HG02678 (cell line): Measurements from ENCODE around the gene CWH43.
"Not testable (repeated sequence)": the region's sequence is repeated elsewhere in the genome, so short reads cannot be mapped to it uniquely, and the experiment has no call there.

ENCODE experiments used
- ATAC-seq: cut with Tn5 transposase; IDR thresholded peaks from one replicate; pipeline ENCODE4 v1.9.1; 2021; ENCODE audit warnings: mild to moderate bottlenecking, moderate library complexity; ENCODE audit not compliant: unreplicated experiment

The CWH43 gene

GRCh38 chr4:49096215-49096614 is 110.1 kb downstream of the CWH43 start:
- ATAC-seq: not testable (repeated sequence)

- ATAC-seq: peak; percentile 36
Observed at GRCh38 chr4:49096627-49097026, 110.6 kb downstream of the CWH43 start.

- ATAC-seq: peak; percentile 29
Observed at GRCh38 chr4:49097071-49097470, 111.0 kb downstream of the CWH43 start.

GRCh38 chr4:49097505-49097904 is 111.4 kb downstream of the CWH43 start:
- ATAC-seq: not testable (repeated sequence)

- not testable (repeated sequence) for ATAC-seq
Observed at GRCh38 chr4:49098034-49098759, 112.1 kb downstream of the CWH43 start.

GRCh38 chr4:49099831-49100444 is 113.9 kb downstream of the CWH43 start:
- not testable (repeated sequence) for ATAC-seq

- ATAC-seq: peak; percentile 29
Observed at GRCh38 chr4:49102344-49102898, 116.3 kb downstream of the CWH43 start.

GRCh38 chr4:49103436-49104136 is 117.5 kb downstream of the CWH43 start:
- ATAC-seq: peak; percentile 18

GRCh38 chr4:49104231-49104930 is 118.3 kb downstream of the CWH43 start:
- not testable (repeated sequence) for ATAC-seq

GRCh38 chr4:49105248-49105904 is 119.3 kb downstream of the CWH43 start:
- not testable (repeated sequence) for ATAC-seq

GRCh38 chr4:49107262-49107661 is 121.2 kb downstream of the CWH43 start:
- not testable (repeated sequence) for ATAC-seq

- ATAC-seq: peak; percentile 25
Observed at GRCh38 chr4:49108183-49108978, 122.3 kb downstream of the CWH43 start.

GRCh38 chr4:49109567-49110166 is 123.6 kb downstream of the CWH43 start:
- ATAC-seq: peak; percentile 33

- peak; percentile 50 for ATAC-seq
Observed at GRCh38 chr4:49110579-49110978, 124.5 kb downstream of the CWH43 start.
